ENCODE data around the gene TNMD. TPM values are rescaled to one million over a fixed set of nuclear protein-coding genes. Genes with fewer than 3 reads are reported as not detected.

Gene TNMD
- total and polyA plus RNA-seq, 2 of the 4 experiments (the other 2 are of a cell fraction) = not detected

- Histone ChIP-seq H3K9me1 (ENCODE audit: insufficient read depth, low read length) (no peaks in the 10 kb centered on the region), H2AK5ac (ENCODE audit: low read depth, low read length) (no peak overlapping the region), H3K9ac (ENCODE audit: low read depth, low read length) (no peak overlapping the region), H4K91ac (ENCODE audit: insufficient read depth, low read depth, low read length) (no peak overlapping the region), H2BK15ac (ENCODE audit: low read depth, low read length) (no peak overlapping the region), H3K4ac (ENCODE audit: low read depth, low read length) (no peak overlapping the region), H4K20me1 (ENCODE audit: insufficient read depth, low read length) (no peaks in the 10 kb centered on the region), H3K14ac (replicated peaks; ENCODE audit: low read depth, low read length) (no peak overlapping the region), H4K8ac (ENCODE audit: low read depth in 2 of 2, low read length in 2 of 2) (no peak overlapping the region), H2AFZ (replicated peaks; ENCODE audit: low read length, poor library complexity) (no peak overlapping the region), H3K79me1 (ENCODE audit: low read depth in 1 of 2, low read length in 2 of 2) (no peaks in the 10 kb centered on the region), H3K9me3 (ENCODE audit: control insufficient read depth, insufficient read depth, low read length) (no peaks in the 10 kb centered on the region), H2BK120ac (ENCODE audit: low read depth, low read length) (no peak overlapping the region), H3K56ac (ENCODE audit: extremely low read depth, insufficient read depth, low read length) (no peak overlapping the region), H3K18ac (ENCODE audit: low read depth, low read length) (no peak overlapping the region), H3K23ac (ENCODE audit: low read depth, low read length) (no peak overlapping the region), H2BK20ac (ENCODE audit: low read depth, low read length) (no peak overlapping the region), H4K5ac (ENCODE audit: low read depth, low read length) (no peak overlapping the region), H3K36me3 (ENCODE audit: control insufficient read depth, insufficient read depth, low read length) (peaks cover 2% of the 10 kb centered on the region; the same call in 1 of the 2 replicates), H3K27ac (ENCODE audit: insufficient read depth, low read length) (no peak overlapping the region), H2BK5ac (ENCODE audit: low read depth, low read length, poor library complexity, severe bottlenecking) (no peak overlapping the region), H2AK9ac (replicated peaks; ENCODE audit: low read depth, low read length, poor library complexity) (no peak overlapping the region), H3K4me3 (ENCODE audit: insufficient read depth, low read depth, low read length) (no peak overlapping the region), H3K27me3 (ENCODE audit: control insufficient read depth, insufficient read depth, low read length) (no peaks in the 10 kb centered on the region; the same call in 1 of the 2 replicates), H3K4me1 (ENCODE audit: control insufficient read depth, insufficient read depth, low read length) (no peaks in the 10 kb centered on the region), H3K4me2 (ENCODE audit: low read depth, low read length) (peak overlapping the region; percentile 24; the same call in 1 of the 2 replicates)
- no TSS peak for BruUV-seq (replicated peaks)
- CTCF ChIA-PET = interaction anchor here (1.8 kb wide), 1 partner anchor 25 kb away, joined by 4 read pairs; no protein-coding TSS in a partner anchor
- dilution Hi-C loops (cut with HindIII; ENCODE audit: low sequenced_read_pairs, unreplicated experiment) = no loop called here
- ATAC-seq (ENCODE audit: low read depth) (no peak), DNase-seq (no peak)
- WGBS, 2 experiments (ENCODE audit: extremely low coverage in 2 of 2, insufficient read length in 1 of 2) = 80% methylated on average over 1 of the region's 5 CpGs; no CpG with 5 or more reads in 1 of the 2 experiments
- POLR2A ChIA-PET (ENCODE audit: unreplicated experiment) = no interaction called here
- in situ Hi-C loops (cut with MboI; ENCODE audit: low sequenced_read_pairs) = no loop called here
- intact Hi-C loops (cut with micrococcal nuclease) = no loop called here
- TF ChIP-seq MAFK (IDR thresholded peaks at IDR 0.05; ENCODE audit: low read depth, low read length) (peak; percentile 65), ELK1 (IDR thresholded peaks at IDR 0.05; ENCODE audit: borderline replicate concordance, low read depth, low read length) (no peak)
These were observed 50.3 kb downstream of the TNMD start for GRCh38 chrX:100635040-100635439.

Data from IMR-90 (cell line).